PC-9 (cell line): ENCODE results near the gene SEMA4B. TPM values are rescaled to one million over a fixed set of nuclear protein-coding genes. Genes with fewer than 3 reads are reported as not detected.
"Not testable (repeated sequence)": the region's sequence is repeated elsewhere in the genome, so short reads cannot be mapped to it uniquely, and the experiment has no call there.

Source experiments
- BruUV-seq: library from RNA; stranded (reverse); fragments of 400-500 nt; replicated peaks from 2 replicates; lab custom pipeline; 2021; lab: Mats Ljungman, UMichigan
- CTCF ChIA-PET: fragments of 300-600 bp; sonication (Branson Sonifier 250); formaldehyde crosslinking; loops from one replicate; lab custom pipeline; 2022; ENCODE audit warnings: antibody characterized with exemption; lab: Charles Lee
- POLR2A ChIA-PET: fragments of 300-600 bp; sonication (Branson Sonifier 250); formaldehyde crosslinking; loops from one replicate; lab custom pipeline; 2022; ENCODE audit warnings: antibody characterized with exemption; ENCODE audit not compliant: unreplicated experiment; lab: Charles Lee
- DNase-seq, 2 experiments: peaks; one replicate each; pipeline versions ENCODE4 v3.0.0 to v3.0.0-alpha.2; 2015 to 2022; ENCODE audit warnings: mixed read lengths in 1 of 2
- H2AFZ ChIP-seq: fragments of 200-600 bp; sonication (generic); 2 replicates; pipeline ENCODE4 v1.8.1; 2017; ENCODE audit warnings: antibody characterized with exemption
- H3F3A ChIP-seq: fragments of 200-600 bp; sonication (generic); 2 replicates; pipeline ENCODE4 v1.8.1; 2017; ENCODE audit warnings: antibody characterized with exemption, mild to moderate bottlenecking, low read depth; ENCODE audit not compliant: insufficient read depth
- H3K27ac ChIP-seq: fragments of 200-600 bp; sonication (generic); 2 replicates; pipeline ENCODE4 v1.6.1; 2016; ENCODE audit warnings: mixed run types
- H3K27me3 ChIP-seq: fragments of 200-600 bp; sonication (generic); 2 replicates; pipeline ENCODE4 v1.6.1; 2016; ENCODE audit warnings: low read depth, mixed run types; ENCODE audit not compliant: insufficient read depth
- H3K36me3 ChIP-seq: fragments of 200-600 bp; sonication (generic); 2 replicates; pipeline ENCODE4 v1.6.1; 2016; ENCODE audit warnings: low read depth, mixed run types
- H3K4me1 ChIP-seq: fragments of 200-600 bp; sonication (generic); replicated peaks from 2 replicates; pipeline ENCODE4 v1.6.1; 2016; ENCODE audit warnings: mixed run types; ENCODE audit not compliant: insufficient read depth
- H3K4me2 ChIP-seq: fragments of 200-600 bp; sonication (generic); 2 replicates; pipeline ENCODE4 v1.6.1; 2017; ENCODE audit warnings: mixed run types
- H3K4me3 ChIP-seq: fragments of 200-600 bp; sonication (generic); 2 replicates; pipeline ENCODE4 v1.6.1; 2016; ENCODE audit warnings: mixed run types
- H3K79me2 ChIP-seq: fragments of 200-600 bp; sonication (generic); 2 replicates; pipeline ENCODE4 v1.6.1; 2017; ENCODE audit warnings: low read depth, mixed run types
- H3K9me2 ChIP-seq: fragments of 200-600 bp; sonication (generic); 2 replicates; pipeline ENCODE4 v1.8.1; 2017; ENCODE audit warnings: mild to moderate bottlenecking; ENCODE audit not compliant: insufficient read depth
- H3K9me3 ChIP-seq: fragments of 200-600 bp; sonication (generic); 2 replicates; pipeline ENCODE4 v1.8.1; 2016; ENCODE audit warnings: low read depth; ENCODE audit not compliant: insufficient read depth
- H4K20me1 ChIP-seq: fragments of 200-600 bp; sonication (generic); 2 replicates; pipeline ENCODE4 v1.8.1; 2017; ENCODE audit not compliant: insufficient read depth
- CTCF ChIP-seq: fragments of 200-600 bp; sonication (generic); conservative IDR thresholded peaks from 2 replicates; pipeline ENCODE4 v1.6.1; 2017; ENCODE audit warnings: mixed run types, antibody characterized with exemption, mild to moderate bottlenecking, moderate library complexity
- EZH2 ChIP-seq: fragments of 200-600 bp; sonication (generic); IDR thresholded peaks from 2 replicates; pipeline ENCODE4 v1.8.0; 2017; ENCODE audit warnings: antibody characterized with exemption, low read depth
- intact Hi-C: fragments of 100-400 bp; cut with micrococcal nuclease; formaldehyde crosslinking; loops from one replicate; pipeline ENCODE4 v1.10.0; 2022; ENCODE audit not compliant: unreplicated experiment
- total RNA-seq: library from RNA; stranded (reverse); gene quantifications from 2 replicates; pipeline ENCODE4 v1.2.3, GENCODE V29; 2021

The SEMA4B gene
- total RNA-seq, 1 experiment from 2014 or later, result 70.7 TPM

GRCh38 chr15:90271459-90272166 lies 70.5 kb downstream of the SEMA4B start:
- Histone ChIP-seq H3K4me2 (no peak overlapping the region), H3K4me1 (peaks cover 19% of the 10 kb centered on the region), H3K36me3 (peaks cover 47% of the 10 kb centered on the region), H3K27me3 (no peaks in the 10 kb centered on the region), H3K9me2 (no peaks in the 10 kb centered on the region), H3K27ac (no peak overlapping the region), H3K79me2 (peaks cover 55% of the 10 kb centered on the region), H2AFZ (no peak overlapping the region), H3K9me3 (no peaks in the 10 kb centered on the region), H3K4me3 (no peak overlapping the region), H4K20me1 (peaks cover 56% of the 10 kb centered on the region), H3F3A (peaks cover 34% of the 10 kb centered on the region)
- POLR2A ChIA-PET, result no interaction called here
- TSS peak; percentile 1 for BruUV-seq
- DNase-seq, result no peak
- CTCF ChIA-PET, result no interaction called here
- intact Hi-C loops, result no loop called here
- TF ChIP-seq EZH2 (no peak), CTCF (no peak)

- POLR2A ChIA-PET, CTCF ChIA-PET, BruUV-seq: not testable (repeated sequence)
Observed at GRCh38 chr15:90278467-90278866, 77.3 kb downstream of the SEMA4B start.

More at GRCh38 chr15:90278467-90278866, 77.3 kb downstream of the SEMA4B start:
- H3K4me1 ChIP-seq, DNase-seq, H3K36me3 ChIP-seq, H2AFZ ChIP-seq, H3K27me3 ChIP-seq, intact Hi-C loops, H3F3A ChIP-seq, H3K9me2 ChIP-seq, H3K9me3 ChIP-seq, H3K4me2 ChIP-seq, H3K27ac ChIP-seq, H4K20me1 ChIP-seq, H3K4me3 ChIP-seq, H3K79me2 ChIP-seq: not testable (repeated sequence)

Other genes starting within 250 kb of the SEMA4B start
- gene ZNF710, start 200.0 kb upstream of the SEMA4B start, total RNA-seq, result 23.4 and 25.2 TPM in 2 replicates
- 87.9 and 96.7 TPM in 2 replicates for gene IDH2, start 98.9 kb upstream of the SEMA4B start, total RNA-seq
- 113 and 127 TPM in 2 replicates for gene CIB1, start 32.6 kb downstream of the SEMA4B start, total RNA-seq
- gene GDPGP1, start 32.9 kb downstream of the SEMA4B start, total RNA-seq, result 7.5 and 7.6 TPM in 2 replicates
- 0.93 and 0.96 TPM in 2 replicates for gene TTLL13, start 48.2 kb downstream of the SEMA4B start, total RNA-seq
- gene NGRN, start 64.3 kb downstream of the SEMA4B start, total RNA-seq, result 57.4 TPM in 2 replicates
- 6.2 and 6.3 TPM in 2 replicates for gene ZNF774, start 151.0 kb downstream of the SEMA4B start, total RNA-seq
- 113 and 164 TPM in 2 replicates for gene IQGAP1, start 186.9 kb downstream of the SEMA4B start, total RNA-seq